Caco-2 (cell line): ENCODE measurements around the gene CDH20. TPM values are rescaled to one million over a fixed set of nuclear protein-coding genes. Genes with fewer than 3 reads are reported as not detected.

Experiments used
- BruUV-seq: library from RNA; stranded (reverse); fragments of 400-500 nt; replicated peaks from 2 replicates; lab custom pipeline; 2021; lab: Mats Ljungman, UMichigan
- CTCF ChIA-PET: fragments of 300-600 bp; sonication (Branson Sonifier 250); formaldehyde crosslinking; loops from one replicate; lab custom pipeline; 2022; ENCODE audit warnings: antibody characterized with exemption; lab: Charles Lee
- POLR2A ChIA-PET: fragments of 300-600 bp; sonication (Branson Sonifier 250); formaldehyde crosslinking; loops from one replicate; lab custom pipeline; 2022; ENCODE audit warnings: antibody characterized with exemption; lab: Charles Lee
- DNase-seq, 2 experiments: peaks; one replicate each; pipeline versions ENCODE4 v3.0.0 to v3.0.0-alpha.2; 2020 to 2022
- H3K27me3 ChIP-seq: replicated peaks from 2 replicates; pipeline ENCODE4 v1.6.0; 2011; ENCODE audit warnings: low read length; ENCODE audit not compliant: control insufficient read depth, insufficient read depth
- H3K36me3 ChIP-seq: 2 replicates; pipeline ENCODE4 v1.5.1; 2011; ENCODE audit warnings: low read length; ENCODE audit not compliant: control insufficient read depth, insufficient read depth
- H3K4me1 ChIP-seq: fragments of 250-450 bp; sonication (Bioruptor Pico); 2 replicates; pipeline ENCODE4 v1.5.1; 2020; ENCODE audit warnings: mild to moderate bottlenecking
- H3K4me3 ChIP-seq: 2 replicates; pipeline ENCODE4 v1.5.1; 2011; ENCODE audit warnings: low read depth, mild to moderate bottlenecking, control low read depth, low read length
- H3K9me3 ChIP-seq: fragments of 250-450 bp; sonication (Bioruptor Pico); 2 replicates; pipeline ENCODE4 v1.5.1; 2020; ENCODE audit warnings: mild to moderate bottlenecking, moderate library complexity
- H3K27ac Mint-ChIP-seq: one replicate; pipeline ENCODE4 v1.8.0; 2022; ENCODE audit warnings: mixed read lengths; ENCODE audit not compliant: unreplicated experiment
- H3K27me3 Mint-ChIP-seq: one replicate; pipeline ENCODE4 v1.8.0; 2022; ENCODE audit warnings: mixed read lengths; ENCODE audit not compliant: insufficient read depth, unreplicated experiment
- H3K36me3 Mint-ChIP-seq: one replicate; pipeline ENCODE4 v1.8.0; 2022; ENCODE audit warnings: mild to moderate bottlenecking, mixed read lengths; ENCODE audit not compliant: insufficient read depth, unreplicated experiment
- H3K4me1 Mint-ChIP-seq: one replicate; pipeline ENCODE4 v1.8.0; 2022; ENCODE audit warnings: low read depth, mixed read lengths; ENCODE audit not compliant: unreplicated experiment
- H3K4me3 Mint-ChIP-seq: one replicate; pipeline ENCODE4 v1.8.0; 2022; ENCODE audit warnings: mild to moderate bottlenecking, moderate library complexity, mixed read lengths; ENCODE audit not compliant: unreplicated experiment
- H3K9me3 Mint-ChIP-seq: one replicate; pipeline ENCODE4 v1.8.0; 2022; ENCODE audit warnings: mixed read lengths; ENCODE audit not compliant: unreplicated experiment
- CTCF ChIP-seq, 2 experiments: fragments of 200-600 bp in 1 of 2; IDR thresholded peaks; 1 replicate in 1 of 2; 2 replicates in 1 of 2; pipeline versions ENCODE4 v1.5.1 to v1.8.0; 2011 to 2022; ENCODE audit warnings: antibody characterized with exemption in 1 of 2, control low read depth in 1 of 2, inconsistent platforms in 1 of 2, low read depth in 1 of 2, low read length in 1 of 2, mild to moderate bottlenecking in 1 of 2, moderate library complexity in 1 of 2; ENCODE audit not compliant: insufficient read depth in 1 of 2, severe bottlenecking in 1 of 2, unreplicated experiment in 1 of 2
- intact Hi-C: fragments of 100-400 bp; cut with micrococcal nuclease; formaldehyde crosslinking; loops from one replicate; pipeline ENCODE4 v1.10.0; 2022; ENCODE audit not compliant: unreplicated experiment
- total RNA-seq: library from RNA; stranded (reverse); gene quantifications from 2 replicates; pipeline ENCODE4 v1.2.3, GENCODE V29; 2022

The CDH20 gene
- total RNA-seq, 1 experiment from 2014 or later = not detected

GRCh38 chr18:61531891-61532290 lies 198.7 kb downstream of the CDH20 start:
- POLR2A ChIA-PET = no interaction called here
- Histone ChIP-seq H3K9me3 (no peaks in the 10 kb centered on the region), H3K4me1 (no peaks in the 10 kb centered on the region), H3K27me3 (no peaks in the 10 kb centered on the region), H3K4me3 (no peak overlapping the region), H3K36me3 (no peaks in the 10 kb centered on the region)
- Mint-ChIP-seq H3K9me3 (no peaks in the 10 kb centered on the region), H3K4me3 (no peak overlapping the region), H3K4me1 (no peaks in the 10 kb centered on the region), H3K27me3 (no peaks in the 10 kb centered on the region), H3K36me3 (no peaks in the 10 kb centered on the region), H3K27ac (no peak overlapping the region)
- intact Hi-C loops = no loop called here
- BruUV-seq = no TSS peak
- CTCF ChIA-PET = no interaction called here
- no peak for TF ChIP-seq CTCF (IDR thresholded peaks at IDR 0.05; ENCODE audit: insufficient read depth in 1 of 2, low read depth in 1 of 2, low read length in 1 of 2, severe bottlenecking in 1 of 2, unreplicated experiment in 1 of 2)
- DNase-seq = no peak

- Histone ChIP-seq H3K27me3 (no peaks in the 10 kb centered on the region), H3K4me1 (no peaks in the 10 kb centered on the region), H3K9me3 (no peaks in the 10 kb centered on the region), H3K4me3 (no peak overlapping the region), H3K36me3 (no peaks in the 10 kb centered on the region)
- Mint-ChIP-seq H3K27me3 (no peaks in the 10 kb centered on the region), H3K27ac (no peak overlapping the region), H3K9me3 (no peaks in the 10 kb centered on the region), H3K36me3 (no peaks in the 10 kb centered on the region), H3K4me1 (no peaks in the 10 kb centered on the region), H3K4me3 (no peak overlapping the region)
- ChIA-PET CTCF (no interaction called here), POLR2A (no interaction called here)
- BruUV-seq = no TSS peak
- DNase-seq = no peak
- intact Hi-C loops = no loop called here
- TF ChIP-seq CTCF (IDR thresholded peaks at IDR 0.05; ENCODE audit: insufficient read depth in 1 of 2, low read depth in 1 of 2, low read length in 1 of 2, severe bottlenecking in 1 of 2, unreplicated experiment in 1 of 2) = no peak
Measured at GRCh38 chr18:61535401-61535800, 202.2 kb downstream of the CDH20 start.

- Mint-ChIP-seq H3K4me1 (no peaks in the 10 kb centered on the region), H3K9me3 (no peaks in the 10 kb centered on the region), H3K27me3 (no peaks in the 10 kb centered on the region), H3K27ac (no peak overlapping the region), H3K36me3 (no peaks in the 10 kb centered on the region), H3K4me3 (no peak overlapping the region)
- ChIA-PET CTCF (no interaction called here), POLR2A (no interaction called here)
- no peaks in the 10 kb centered on the region for H3K27me3 ChIP-seq
- H3K4me3 ChIP-seq = no peak overlapping the region
- TF ChIP-seq CTCF (IDR thresholded peaks at IDR 0.05; ENCODE audit: insufficient read depth in 1 of 2, low read depth in 1 of 2, low read length in 1 of 2, severe bottlenecking in 1 of 2, unreplicated experiment in 1 of 2) = no peak
- no peaks in the 10 kb centered on the region for H3K9me3 ChIP-seq
- DNase-seq = no peak
- H3K36me3 ChIP-seq = no peaks in the 10 kb centered on the region
- no peaks in the 10 kb centered on the region for H3K4me1 ChIP-seq
- intact Hi-C loops = no loop called here
- BruUV-seq = no TSS peak
Measured at GRCh38 chr18:61541673-61542072, 208.4 kb downstream of the CDH20 start.
